GM18870 (cell line): ENCODE measurements around the gene UPP2.

Experiments used
- ATAC-seq: cut with Tn5 transposase; IDR thresholded peaks from one replicate; pipeline ENCODE4 v1.9.1; 2021; ENCODE audit warnings: moderate library complexity; ENCODE audit not compliant: unreplicated experiment

UPP2 gene

GRCh38 chr2:158101384-158101926, at the start of gene UPP2:
UPP2 (plus strand) TSS chr2:158101876; CDS start chr2:158102064, 188 bp downstream.
- peak; percentile 71 for ATAC-seq

GRCh38 chr2:158052761-158053160, 48.9 kb upstream of the UPP2 start:
- no peak for ATAC-seq

GRCh38 chr2:158056875-158057274, 44.8 kb upstream of the UPP2 start:
- ATAC-seq, result no peak

DNA sequence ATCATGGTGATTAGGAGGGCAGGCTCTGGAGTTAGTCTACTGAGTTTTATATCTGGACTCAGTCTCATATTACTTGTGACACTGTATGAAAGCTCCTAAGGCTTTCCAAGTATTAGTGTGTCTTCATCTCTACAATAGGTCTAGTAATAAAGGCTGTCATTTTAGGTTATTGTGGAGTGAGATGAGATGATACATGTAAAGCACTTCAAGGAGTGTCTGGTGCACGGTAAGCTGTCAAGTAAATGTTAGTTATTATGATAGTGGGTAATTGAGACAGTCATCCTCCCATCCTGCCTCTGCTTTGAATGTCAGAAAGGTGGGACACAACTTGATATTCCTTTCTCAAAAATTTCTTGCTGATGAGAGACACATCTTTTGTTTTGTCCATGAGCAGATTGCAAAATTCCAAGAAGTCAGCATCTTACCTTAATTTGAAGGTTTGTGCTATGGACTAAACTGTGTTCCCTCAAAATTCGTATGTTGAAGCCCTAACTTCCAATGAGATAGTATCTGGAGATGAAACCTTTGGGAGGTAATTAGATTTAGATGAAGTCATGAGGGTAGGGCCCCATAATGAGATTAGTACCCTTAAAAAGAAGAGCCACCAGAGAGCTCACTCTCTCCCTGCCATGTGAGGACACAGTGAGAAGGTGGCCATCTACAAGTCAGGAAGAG, 41.4 kb upstream of the UPP2 start:
- no peak for ATAC-seq

GRCh38 chr2:158060835-158061435, 40.7 kb upstream of the UPP2 start:
- no peak for ATAC-seq

GRCh38 chr2:158061763-158062162, 39.9 kb upstream of the UPP2 start:
- no peak for ATAC-seq

GRCh38 chr2:158066046-158066713, 35.5 kb upstream of the UPP2 start:
- no peak for ATAC-seq

GRCh38 chr2:158071018-158071417, 30.7 kb upstream of the UPP2 start:
- ATAC-seq, result no peak

DNA sequence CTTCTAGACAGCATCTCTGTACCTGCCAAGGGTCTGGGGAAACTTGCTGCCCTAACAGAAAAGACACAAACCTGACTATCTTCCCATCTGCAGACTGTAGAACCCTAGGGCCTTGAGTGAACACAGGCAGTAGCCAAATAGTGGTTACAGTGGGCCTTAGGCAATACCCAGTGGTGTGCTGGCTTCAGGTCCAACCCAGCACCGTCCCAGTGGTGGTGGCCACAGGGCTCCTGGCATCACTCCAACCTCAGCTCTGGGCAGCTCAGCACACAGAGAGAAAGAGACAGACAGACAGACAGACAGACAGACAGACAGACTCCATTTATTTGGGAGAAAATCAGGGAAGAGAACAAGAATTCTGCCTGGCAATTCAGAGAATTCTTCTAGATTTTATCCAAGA, 29.3 kb upstream of the UPP2 start:
- no peak for ATAC-seq

- ATAC-seq, result no peak
These were observed 22.0 kb upstream of the UPP2 start for GRCh38 chr2:158079672-158080071.

- no peak for ATAC-seq
These were observed 13.6 kb upstream of the UPP2 start for GRCh38 chr2:158088093-158088492.

DNA sequence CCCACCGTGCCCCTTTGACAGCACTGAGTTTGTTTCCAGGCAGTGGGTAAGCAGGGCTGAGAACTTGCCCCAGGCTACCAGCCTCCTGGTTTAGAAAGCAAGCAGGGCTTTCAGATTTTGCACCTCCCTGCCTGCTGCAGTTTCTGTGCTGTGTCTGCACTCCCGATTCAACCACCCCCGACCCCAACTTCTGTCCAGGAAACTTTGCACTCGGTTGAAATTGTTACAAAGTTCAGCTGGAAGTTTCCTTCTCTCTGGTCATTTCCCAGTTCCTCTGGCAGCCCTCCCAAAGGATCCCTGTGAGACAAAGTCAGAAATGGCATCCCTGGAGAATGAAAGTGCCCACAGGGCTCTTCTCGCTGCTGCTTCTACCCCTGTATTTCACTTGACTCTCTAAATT, 12.4 kb upstream of the UPP2 start:
- no peak for ATAC-seq

- ATAC-seq, result no peak
These were observed 10.0 kb upstream of the UPP2 start for GRCh38 chr2:158091647-158092046.

- ATAC-seq, result no peak
These were observed 7.1 kb upstream of the UPP2 start for GRCh38 chr2:158094487-158095092.

DNA sequence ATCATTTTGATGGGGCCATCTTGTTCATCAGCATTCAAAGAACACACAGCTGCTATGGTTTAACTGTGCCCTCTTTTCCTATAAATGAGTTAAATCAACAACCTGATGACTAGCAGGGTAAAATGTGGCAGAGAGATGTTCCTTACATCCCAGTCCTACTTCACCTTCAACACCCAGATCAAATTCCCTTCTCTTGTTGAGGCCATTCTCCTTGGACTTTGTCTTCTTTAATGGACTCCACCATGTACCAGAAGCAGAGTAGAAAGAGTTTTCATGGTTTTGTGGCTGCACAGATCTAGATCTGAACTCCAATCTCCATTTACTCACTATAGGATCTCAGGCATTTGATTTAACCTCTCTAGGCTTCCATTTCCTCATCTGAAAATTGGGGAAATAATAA, 6.4 kb upstream of the UPP2 start:
- ATAC-seq, result no peak

- no peak for ATAC-seq
These were observed 5.8 kb upstream of the UPP2 start for GRCh38 chr2:158095912-158096311.

DNA sequence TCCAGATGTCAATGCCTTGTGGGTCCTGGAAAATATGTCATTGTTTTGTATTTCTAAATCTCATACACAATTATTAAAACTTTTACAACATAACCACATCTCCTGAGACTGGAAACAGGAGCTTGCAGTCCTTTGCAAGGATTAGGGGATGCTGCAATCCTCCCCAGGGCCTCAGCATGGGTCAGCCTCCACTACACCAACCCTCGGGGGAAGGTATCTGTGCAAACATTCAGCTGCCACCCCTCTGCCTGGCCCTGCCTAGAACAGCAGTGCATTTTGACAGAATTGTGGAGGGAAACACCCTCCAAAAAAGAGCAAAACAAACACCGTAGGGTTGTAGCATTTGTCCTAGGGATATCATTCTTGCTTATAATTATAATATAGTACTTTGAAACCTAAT, 4.2 kb upstream of the UPP2 start:
- ATAC-seq, result no peak

- ATAC-seq, result no peak
These were observed 3.5 kb upstream of the UPP2 start for GRCh38 chr2:158098178-158098577.

DNA sequence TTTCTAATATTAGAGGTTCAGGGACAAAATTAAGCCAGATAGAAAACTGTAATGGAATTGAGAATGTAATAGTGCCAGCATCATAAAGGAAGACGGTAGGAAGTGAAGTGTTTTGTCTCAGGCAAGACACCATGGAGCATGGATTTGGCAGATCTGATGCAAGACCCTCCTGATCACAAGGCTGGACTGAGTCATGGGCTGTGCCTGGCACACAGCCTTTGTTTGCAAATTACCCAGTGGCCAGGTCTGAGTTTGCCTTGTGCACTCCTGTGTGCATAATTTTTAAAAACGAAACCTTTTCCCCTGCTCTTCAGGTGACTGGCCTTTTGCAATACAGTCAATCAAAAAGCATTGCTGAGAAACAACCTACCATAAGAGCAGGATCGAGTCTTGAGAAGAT, 2.0 kb upstream of the UPP2 start:
- no peak for ATAC-seq

GRCh38 chr2:158100411-158100810, 1.3 kb upstream of the UPP2 start:
- ATAC-seq, result no peak

DNA sequence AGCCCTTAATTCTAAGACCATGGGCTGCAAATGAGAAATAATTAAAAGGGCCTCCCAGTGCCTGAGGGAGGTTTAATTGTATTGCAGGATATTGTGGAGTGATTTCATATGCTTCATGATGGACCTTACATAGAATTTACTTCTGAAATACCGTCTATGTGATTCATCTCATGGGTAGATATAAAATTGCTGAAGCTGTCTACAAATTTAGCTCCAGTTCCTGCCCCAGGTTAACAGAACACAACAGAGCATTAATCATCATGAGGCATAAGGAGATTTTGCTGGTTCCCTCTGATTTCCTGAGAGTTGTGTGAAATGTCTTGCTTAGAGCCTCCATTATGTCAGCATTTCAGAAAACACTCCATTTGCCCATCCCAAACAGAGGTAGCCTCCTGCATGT, 770 bp downstream of the UPP2 start:
- no peak for ATAC-seq
